C4-2B (cell line): ENCODE measurements around the gene GOLGA1.

Experiments used
- ZFX ChIP-seq: fragments of 450-650 bp; IDR thresholded peaks from 2 replicates; pipeline ENCODE4 v1.6.1; 2017
- TF ChIP-seq, protein P1 (sequence below): fragments of 450-650 bp; conservative IDR thresholded peaks from 2 replicates; pipeline ENCODE4 v1.5.1; 2017; ENCODE audit warnings: mild to moderate bottlenecking

GRCh38 chr9:124886866-124887492, 53.9 kb downstream of the GOLGA1 start:
- TF ChIP-seq, protein P1, sequence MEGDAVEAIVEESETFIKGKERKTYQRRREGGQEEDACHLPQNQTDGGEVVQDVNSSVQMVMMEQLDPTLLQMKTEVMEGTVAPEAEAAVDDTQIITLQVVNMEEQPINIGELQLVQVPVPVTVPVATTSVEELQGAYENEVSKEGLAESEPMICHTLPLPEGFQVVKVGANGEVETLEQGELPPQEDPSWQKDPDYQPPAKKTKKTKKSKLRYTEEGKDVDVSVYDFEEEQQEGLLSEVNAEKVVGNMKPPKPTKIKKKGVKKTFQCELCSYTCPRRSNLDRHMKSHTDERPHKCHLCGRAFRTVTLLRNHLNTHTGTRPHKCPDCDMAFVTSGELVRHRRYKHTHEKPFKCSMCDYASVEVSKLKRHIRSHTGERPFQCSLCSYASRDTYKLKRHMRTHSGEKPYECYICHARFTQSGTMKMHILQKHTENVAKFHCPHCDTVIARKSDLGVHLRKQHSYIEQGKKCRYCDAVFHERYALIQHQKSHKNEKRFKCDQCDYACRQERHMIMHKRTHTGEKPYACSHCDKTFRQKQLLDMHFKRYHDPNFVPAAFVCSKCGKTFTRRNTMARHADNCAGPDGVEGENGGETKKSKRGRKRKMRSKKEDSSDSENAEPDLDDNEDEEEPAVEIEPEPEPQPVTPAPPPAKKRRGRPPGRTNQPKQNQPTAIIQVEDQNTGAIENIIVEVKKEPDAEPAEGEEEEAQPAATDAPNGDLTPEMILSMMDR: no peak
- no peak for TF ChIP-seq ZFX
